ENCODE measurements around the gene COX6B2. TPM values are rescaled to one million over a fixed set of nuclear protein-coding genes. Genes with fewer than 3 reads are reported as not detected.

Gene COX6B2
- total RNA-seq, 2 experiments from 2014 or later = 0.34 TPM; not detected in 1

DNA sequence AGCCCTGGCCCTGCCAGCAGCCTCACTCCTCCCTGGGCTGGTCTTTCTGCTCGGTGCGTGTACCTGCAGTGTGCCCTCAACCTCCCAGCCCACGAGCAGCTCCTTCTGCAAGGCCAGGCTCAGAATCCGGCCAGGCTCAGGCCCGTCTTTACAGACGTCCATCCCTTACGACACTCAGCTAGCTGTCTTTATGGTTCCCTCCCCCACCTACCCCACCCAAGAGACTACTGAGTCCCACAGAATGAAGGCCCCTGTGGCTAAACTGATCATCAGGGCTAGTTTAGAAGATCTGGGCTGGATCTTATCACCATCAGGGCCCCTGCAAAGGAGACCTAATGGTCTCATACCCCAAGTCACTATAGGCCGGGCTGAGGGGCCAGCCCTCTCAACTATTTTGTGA lies 40.1 kb downstream of the COX6B2 start:
- ChIA-PET POLR2A (interaction anchor here (1.1 kb wide), 1 partner anchor 8 kb away, joined by 3 read pairs; no protein-coding TSS in a partner anchor), CTCF (interaction anchor here (0.7 kb wide), 1 partner anchor 13 kb away, joined by 3 read pairs; no protein-coding TSS in a partner anchor)
- Mint-ChIP-seq H3K9me3 (ENCODE audit: insufficient read depth) (no peaks in the 10 kb centered on the region), H3K27me3 (ENCODE audit: low read depth) (no peaks in the 10 kb centered on the region), H3K4me1 (ENCODE audit: low read depth) (peaks cover 3% of the 10 kb centered on the region), H3K27ac (no peak overlapping the region), H3K36me3 (ENCODE audit: low read depth) (no peaks in the 10 kb centered on the region), H3K4me3 (no peak overlapping the region)
- ATAC-seq (no peak), DNase-seq (no peak)

DNA sequence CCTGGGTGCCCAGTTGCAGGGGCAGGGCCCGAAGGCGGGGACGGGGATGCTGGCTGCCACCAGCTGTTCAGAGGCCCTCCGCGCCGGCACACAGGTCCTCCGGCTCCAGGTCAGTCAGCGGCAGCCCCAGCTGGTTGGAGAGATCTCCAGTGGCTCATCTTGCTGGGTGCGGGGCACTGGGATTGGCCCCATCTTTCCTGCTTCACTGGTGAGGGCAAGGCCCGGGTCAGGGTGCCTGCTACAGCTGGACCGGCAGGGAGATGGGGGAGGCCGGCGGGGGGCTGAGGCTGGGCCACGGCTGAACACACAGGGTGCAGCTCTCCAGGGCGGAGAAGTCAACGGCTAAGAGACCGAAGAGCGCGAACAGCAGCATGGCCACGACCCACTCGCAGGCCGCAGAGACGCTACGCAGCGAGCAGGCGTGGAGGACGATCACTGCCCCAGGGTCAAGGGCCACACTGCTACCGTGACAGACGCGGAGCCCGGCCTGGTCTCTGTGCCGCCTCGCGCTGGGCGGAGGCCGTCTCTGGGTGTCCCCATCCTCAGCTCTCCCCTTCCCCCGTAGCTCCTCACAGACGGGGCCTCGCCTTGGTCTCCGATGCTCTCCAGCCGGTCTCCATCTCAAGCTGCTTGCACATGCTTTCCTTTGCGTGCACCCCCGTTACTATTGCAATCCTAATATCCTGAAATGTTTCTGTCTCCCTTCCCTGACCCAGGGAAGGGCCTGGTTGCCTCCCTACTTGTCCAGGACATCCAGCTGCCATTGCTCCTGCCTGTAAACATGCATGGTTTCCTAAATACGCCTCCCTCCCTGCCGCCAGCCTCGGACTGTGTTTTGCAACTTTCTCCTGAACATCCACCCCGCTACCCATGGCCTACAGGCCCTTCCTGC lies 41.7 kb downstream of the COX6B2 start:
- ATAC-seq (no peak), DNase-seq (no peak)
- peaks cover 3% of the 10 kb centered on the region for H3K4me1 Mint-ChIP-seq (ENCODE audit: low read depth)
- no peaks in the 10 kb centered on the region for H3K9me3 Mint-ChIP-seq (ENCODE audit: insufficient read depth)
- no peaks in the 10 kb centered on the region for H3K36me3 Mint-ChIP-seq (ENCODE audit: low read depth)
- CTCF ChIA-PET = interaction anchor here (0.9 to 1.0 kb wide), 2 partner anchors 11 to 12 kb away, joined by 4 read pairs; no protein-coding TSS in a partner anchor
- no peaks in the 10 kb centered on the region for H3K27me3 Mint-ChIP-seq (ENCODE audit: low read depth)
- H3K4me3 Mint-ChIP-seq = no peak overlapping the region
- no peak overlapping the region for H3K27ac Mint-ChIP-seq
- POLR2A ChIA-PET = interaction anchor here (1.1 to 1.2 kb wide), 2 partner anchors 10 to 24 kb away, joined by 3 read pairs; no protein-coding TSS in a partner anchor

DNA sequence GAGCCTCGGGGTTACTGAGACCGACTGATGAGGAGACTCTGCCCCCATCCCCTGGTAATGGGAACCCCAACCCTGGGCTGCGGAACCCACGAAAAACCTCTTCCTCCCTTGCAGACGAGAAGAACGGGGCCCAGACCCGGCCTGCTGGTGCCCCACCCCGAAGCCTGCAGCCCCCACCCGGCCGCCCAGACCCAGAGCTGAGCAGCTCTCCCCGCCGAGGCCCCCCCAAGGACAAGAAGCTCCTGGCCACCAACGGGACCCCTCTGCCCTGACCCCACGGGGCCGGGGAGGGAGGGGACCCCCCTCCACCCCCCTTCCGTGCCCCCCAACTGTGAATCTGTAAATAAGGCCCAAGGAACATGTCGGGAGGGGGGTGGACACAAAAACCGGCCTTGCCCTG lies 42.7 kb downstream of the COX6B2 start:
- no peak overlapping the region for H3K27ac Mint-ChIP-seq
- no peak for DNase-seq
- H3K36me3 Mint-ChIP-seq (ENCODE audit: low read depth) = no peaks in the 10 kb centered on the region
- ChIA-PET POLR2A (interaction anchor here (1.2 kb wide), 1 partner anchor 95 kb away, joined by 3 read pairs; no protein-coding TSS in a partner anchor), CTCF (interaction anchor here (0.9 kb wide), 1 partner anchor 11 kb away, joined by 4 read pairs; no protein-coding TSS in a partner anchor)
- H3K4me3 Mint-ChIP-seq = no peak overlapping the region
- no peaks in the 10 kb centered on the region for H3K27me3 Mint-ChIP-seq (ENCODE audit: low read depth)
- no peaks in the 10 kb centered on the region for H3K9me3 Mint-ChIP-seq (ENCODE audit: insufficient read depth)
- no peak for ATAC-seq
- H3K4me1 Mint-ChIP-seq (ENCODE audit: low read depth) = peaks cover 3% of the 10 kb centered on the region

DNA sequence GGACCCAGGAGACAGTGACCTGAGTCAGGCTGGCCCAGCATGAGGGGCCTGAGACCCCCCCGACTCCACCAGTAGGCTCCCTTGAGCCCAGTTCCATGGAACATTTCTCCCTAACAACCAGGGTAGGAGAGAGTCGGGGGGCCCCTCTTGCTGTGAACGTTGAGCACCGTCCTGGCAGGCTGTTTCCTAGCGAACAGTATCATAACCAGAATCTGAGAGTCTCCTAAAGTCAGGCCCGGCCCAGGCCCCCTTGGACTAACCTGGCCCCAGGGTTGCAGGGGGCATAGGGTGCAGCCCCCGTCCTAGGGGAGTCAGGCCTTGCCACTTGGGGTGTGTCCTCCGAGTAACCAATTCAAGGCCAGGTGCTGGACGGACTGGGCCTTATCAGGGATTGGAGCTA lies 43.1 kb downstream of the COX6B2 start:
- Mint-ChIP-seq H3K27me3 (ENCODE audit: low read depth) (no peaks in the 10 kb centered on the region), H3K27ac (no peak overlapping the region), H3K4me3 (no peak overlapping the region), H3K4me1 (ENCODE audit: low read depth) (peaks cover 3% of the 10 kb centered on the region), H3K36me3 (ENCODE audit: low read depth) (no peaks in the 10 kb centered on the region), H3K9me3 (ENCODE audit: insufficient read depth) (no peaks in the 10 kb centered on the region)
- POLR2A ChIA-PET = interaction anchor here (1.2 kb wide), 1 partner anchor 96 kb away, joined by 3 read pairs; no protein-coding TSS in a partner anchor
- no peak for ATAC-seq
- CTCF ChIA-PET = interaction anchor here (0.8 kb wide), 1 partner anchor 19 kb away, joined by 3 read pairs; no protein-coding TSS in a partner anchor
- no peak for DNase-seq

DNA sequence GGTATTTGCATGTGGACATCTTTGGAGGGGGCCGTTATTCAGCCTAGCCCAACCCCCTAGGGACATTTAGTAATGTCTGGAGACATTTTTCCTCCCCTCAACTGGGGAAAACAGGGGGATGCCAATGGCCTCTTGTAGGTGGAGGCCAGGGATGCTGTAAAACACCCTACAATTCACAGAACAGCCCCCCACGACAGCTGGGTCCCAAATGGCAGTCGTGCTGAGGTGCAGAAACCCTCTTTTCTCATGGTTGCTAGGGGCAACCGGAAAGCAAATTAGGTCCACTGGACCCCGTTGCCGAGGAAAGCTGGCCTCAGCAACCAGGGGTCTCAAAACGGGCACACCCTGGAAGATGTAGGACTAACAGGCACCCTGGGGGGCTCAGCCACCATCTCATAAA lies 44.0 kb downstream of the COX6B2 start:
- no peaks in the 10 kb centered on the region for H3K27me3 Mint-ChIP-seq (ENCODE audit: low read depth)
- H3K4me1 Mint-ChIP-seq (ENCODE audit: low read depth) = peaks cover 8% of the 10 kb centered on the region
- H3K9me3 Mint-ChIP-seq (ENCODE audit: insufficient read depth) = no peaks in the 10 kb centered on the region
- CTCF ChIA-PET = interaction anchor here (0.8 kb wide), 1 partner anchor 18 kb away, joined by 3 read pairs; no protein-coding TSS in a partner anchor
- H3K27ac Mint-ChIP-seq = no peak overlapping the region
- H3K4me3 Mint-ChIP-seq = no peak overlapping the region
- H3K36me3 Mint-ChIP-seq (ENCODE audit: low read depth) = peaks cover 3% of the 10 kb centered on the region
- ATAC-seq (no peak), DNase-seq (no peak)
- POLR2A ChIA-PET = no interaction called here

DNA sequence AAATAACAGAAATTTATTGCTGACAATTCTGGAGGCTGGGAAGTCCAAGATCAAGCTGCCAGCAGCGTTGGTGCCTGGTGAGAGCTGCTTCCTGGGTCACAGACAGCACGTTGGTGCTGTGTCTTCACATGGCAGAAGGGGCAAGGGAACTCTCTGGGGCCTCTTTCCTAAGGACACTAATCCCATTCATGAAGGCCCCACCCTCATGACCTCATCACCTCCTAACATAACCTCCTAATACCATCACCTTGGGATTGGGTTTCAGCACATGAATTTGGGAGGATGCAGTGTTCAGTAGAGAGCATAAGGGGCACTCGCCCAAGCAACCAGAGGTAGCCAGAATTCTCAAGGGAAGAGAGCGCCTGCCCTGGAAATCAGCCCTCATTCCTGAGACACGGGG lies 45.1 kb downstream of the COX6B2 start:
- Mint-ChIP-seq H3K9me3 (ENCODE audit: insufficient read depth) (no peaks in the 10 kb centered on the region), H3K36me3 (ENCODE audit: low read depth) (peaks cover 6% of the 10 kb centered on the region), H3K4me3 (no peak overlapping the region), H3K4me1 (ENCODE audit: low read depth) (peaks cover 8% of the 10 kb centered on the region), H3K27ac (no peak overlapping the region), H3K27me3 (ENCODE audit: low read depth) (no peaks in the 10 kb centered on the region)
- ChIA-PET POLR2A (no interaction called here), CTCF (no interaction called here)
- DNase-seq = no peak
- ATAC-seq = no peak

DNA sequence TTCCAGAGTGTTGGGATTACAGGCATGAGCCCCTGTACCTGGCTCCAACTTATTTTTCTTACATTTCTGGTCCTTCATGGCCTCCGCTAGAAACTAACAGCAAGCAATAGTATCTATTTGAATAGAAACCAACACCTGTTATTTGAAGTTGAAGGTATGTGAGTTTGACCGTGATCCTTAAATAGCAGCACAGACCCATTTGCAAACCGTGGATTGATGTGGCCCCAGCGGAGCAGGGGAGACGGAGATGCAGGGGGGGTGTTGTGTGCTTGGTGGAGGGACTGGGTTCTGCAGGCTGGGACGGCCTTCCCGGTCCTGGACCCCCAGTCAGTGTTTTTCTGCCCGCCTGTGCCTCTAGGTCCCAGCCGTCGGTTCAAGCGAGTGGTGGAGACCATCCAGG lies 46.2 kb downstream of the COX6B2 start:
- no peak for ATAC-seq
- Mint-ChIP-seq H3K4me1 (ENCODE audit: low read depth) (peaks cover 8% of the 10 kb centered on the region), H3K9me3 (ENCODE audit: insufficient read depth) (no peaks in the 10 kb centered on the region), H3K27ac (no peak overlapping the region), H3K36me3 (ENCODE audit: low read depth) (peaks cover 9% of the 10 kb centered on the region), H3K27me3 (ENCODE audit: low read depth) (no peaks in the 10 kb centered on the region), H3K4me3 (no peak overlapping the region)
- DNase-seq = no peak
- POLR2A ChIA-PET = interaction anchor here (0.6 kb wide), 1 partner anchor 248 kb away, joined by 4 read pairs; no protein-coding TSS in a partner anchor
- CTCF ChIA-PET = interaction anchor here (1.1 kb wide), 1 partner anchor 16 kb away, joined by 3 read pairs; no protein-coding TSS in a partner anchor

DNA sequence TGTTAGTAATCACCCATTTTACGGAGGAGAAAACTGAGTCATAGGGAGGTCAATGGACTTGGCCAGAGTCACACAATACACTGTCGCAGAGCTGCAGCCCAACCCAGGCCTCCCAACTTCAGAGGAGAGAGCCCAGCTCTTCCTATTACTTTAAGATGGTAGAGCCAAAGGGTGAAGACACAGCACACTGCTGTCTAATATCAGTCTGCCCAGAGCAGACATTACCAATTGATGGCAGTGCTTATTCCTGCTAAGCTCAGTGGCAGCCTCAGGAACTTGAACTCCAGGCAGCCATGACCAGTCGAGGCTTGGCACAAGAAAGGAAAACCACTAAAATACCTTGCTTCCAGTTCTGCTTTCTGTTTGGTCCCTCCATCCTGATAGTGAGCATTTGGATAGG lies 47.8 kb downstream of the COX6B2 start:
- DNase-seq = no peak
- no peak for ATAC-seq
- Mint-ChIP-seq H3K27me3 (ENCODE audit: low read depth) (no peaks in the 10 kb centered on the region), H3K36me3 (ENCODE audit: low read depth) (peaks cover 12% of the 10 kb centered on the region), H3K4me3 (no peak overlapping the region), H3K27ac (no peak overlapping the region), H3K9me3 (ENCODE audit: insufficient read depth) (no peaks in the 10 kb centered on the region), H3K4me1 (ENCODE audit: low read depth) (peaks cover 12% of the 10 kb centered on the region)
- ChIA-PET POLR2A (no interaction called here), CTCF (interaction anchor here (1.2 to 1.5 kb wide), 2 partner anchors 14 to 33 kb away, joined by 4 to 6 read pairs; partner anchors contain the start of gene KMT5C)

DNA sequence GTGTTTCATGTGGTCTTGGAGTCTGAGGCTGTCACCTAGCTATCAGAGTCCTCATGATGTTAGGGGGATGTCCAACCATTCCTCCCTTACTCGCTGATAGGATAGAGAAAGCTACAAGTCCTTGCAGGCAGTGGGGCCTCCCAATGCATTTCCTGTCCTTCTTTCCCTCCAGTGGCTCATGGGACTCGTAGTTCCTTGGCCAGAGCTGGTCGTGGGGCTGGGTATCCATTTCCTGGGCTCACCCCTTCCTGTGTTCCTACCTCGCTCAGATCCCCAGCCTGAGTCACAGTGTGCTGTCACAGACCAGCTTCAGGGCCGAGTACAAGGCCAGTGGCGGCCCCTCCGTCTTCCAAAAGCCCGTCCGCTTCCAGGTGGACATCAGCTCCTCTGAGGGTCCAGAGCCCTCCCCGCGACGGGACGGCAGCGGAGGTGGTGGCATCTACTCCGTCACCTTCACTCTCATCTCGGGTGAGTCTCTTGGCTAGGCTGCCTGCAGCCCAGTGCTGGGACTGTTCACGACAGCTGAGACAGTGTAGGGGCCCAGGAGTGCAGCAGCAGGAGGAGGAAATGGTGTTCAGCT lies 48.4 kb downstream of the COX6B2 start:
- peak overlapping the region; percentile 55 for H3K27ac Mint-ChIP-seq
- no peaks in the 10 kb centered on the region for H3K27me3 Mint-ChIP-seq (ENCODE audit: low read depth)
- peaks cover 12% of the 10 kb centered on the region for H3K36me3 Mint-ChIP-seq (ENCODE audit: low read depth)
- CTCF ChIA-PET = interaction anchor here (1.0 to 1.5 kb wide), 3 partner anchors 14 to 78 kb away, joined by 3 to 6 read pairs (median 4); partner anchors contain the start of genes KMT5C and TMEM238
- H3K4me3 Mint-ChIP-seq = no peak overlapping the region
- no peaks in the 10 kb centered on the region for H3K9me3 Mint-ChIP-seq (ENCODE audit: insufficient read depth)
- no peak for DNase-seq
- peaks cover 18% of the 10 kb centered on the region for H3K4me1 Mint-ChIP-seq (ENCODE audit: low read depth)
- no peak for ATAC-seq
- POLR2A ChIA-PET = no interaction called here

DNA sequence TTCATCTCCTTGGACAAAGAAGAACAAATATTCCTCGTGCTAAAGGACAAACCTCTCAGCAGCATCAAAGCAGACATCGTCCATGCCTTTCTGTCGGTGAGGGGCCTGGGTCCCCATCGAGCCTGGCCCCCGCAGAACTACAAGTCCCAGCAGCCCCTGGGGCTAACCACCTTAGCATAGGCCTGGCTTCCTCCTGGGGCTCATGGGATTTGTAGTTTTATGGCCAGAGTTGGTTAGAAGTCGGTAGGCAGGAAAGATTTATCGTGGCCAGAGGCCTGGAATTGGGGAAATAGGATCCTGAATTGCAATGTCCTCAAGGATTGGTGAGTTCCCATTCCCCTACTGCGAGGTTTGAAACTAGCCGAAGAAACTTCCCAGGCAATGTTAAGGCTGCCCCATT lies 49.0 kb downstream of the COX6B2 start:
- no peaks in the 10 kb centered on the region for H3K27me3 Mint-ChIP-seq (ENCODE audit: low read depth)
- H3K27ac Mint-ChIP-seq = no peak overlapping the region
- H3K36me3 Mint-ChIP-seq (ENCODE audit: low read depth) = peaks cover 12% of the 10 kb centered on the region
- DNase-seq = peak; percentile 65
- ChIA-PET POLR2A (interaction anchor here (0.7 kb wide), 1 partner anchor 34 kb away, joined by 3 read pairs; the partner anchor contains the start of gene KMT5C), CTCF (interaction anchor here (1.0 to 1.5 kb wide), 3 partner anchors 13 to 78 kb away, joined by 3 to 6 read pairs (median 4); partner anchors contain the start of genes KMT5C and TMEM238)
- H3K4me1 Mint-ChIP-seq (ENCODE audit: low read depth) = peaks cover 18% of the 10 kb centered on the region
- peak; percentile 35 for ATAC-seq
- no peak overlapping the region for H3K4me3 Mint-ChIP-seq
- no peaks in the 10 kb centered on the region for H3K9me3 Mint-ChIP-seq (ENCODE audit: insufficient read depth)

DNA sequence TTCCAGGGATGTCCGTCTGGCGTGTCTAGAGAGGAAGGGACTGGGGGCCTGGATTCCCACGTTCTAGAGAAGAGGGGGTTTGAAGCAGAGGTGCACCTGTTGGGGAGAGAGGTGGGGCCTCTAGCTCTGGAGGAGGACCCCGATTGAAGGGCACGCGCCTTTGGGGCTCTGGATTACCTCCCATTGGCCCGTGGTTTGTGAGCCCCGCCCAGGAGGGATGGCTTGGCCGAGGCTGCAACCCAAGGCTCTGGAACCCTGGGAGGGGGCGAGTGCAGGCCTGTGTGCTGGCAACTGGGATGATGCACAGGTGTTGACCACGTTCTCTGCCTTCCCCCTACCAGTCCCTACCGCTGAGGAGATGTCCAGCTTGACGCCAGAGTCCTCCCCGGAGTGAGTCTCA lies 49.5 kb downstream of the COX6B2 start:
- peaks cover under 1% of the 10 kb centered on the region for H3K27me3 Mint-ChIP-seq (ENCODE audit: low read depth)
- POLR2A ChIA-PET = interaction anchor here (0.7 kb wide), 1 partner anchor 35 kb away, joined by 3 read pairs; the partner anchor contains the start of gene KMT5C
- no peaks in the 10 kb centered on the region for H3K9me3 Mint-ChIP-seq (ENCODE audit: insufficient read depth)
- H3K27ac Mint-ChIP-seq = no peak overlapping the region
- H3K4me3 Mint-ChIP-seq = no peak overlapping the region
- CTCF ChIA-PET = interaction anchor here (1.0 kb wide), 1 partner anchor 79 kb away, joined by 3 read pairs; the partner anchor contains the start of gene TMEM238
- H3K4me1 Mint-ChIP-seq (ENCODE audit: low read depth) = peaks cover 18% of the 10 kb centered on the region
- peaks cover 12% of the 10 kb centered on the region for H3K36me3 Mint-ChIP-seq (ENCODE audit: low read depth)
- DNase-seq (no peak), ATAC-seq (no peak)
